ENCODE data around the gene GRIFIN.
"Not testable (repeated sequence)": the region's sequence is repeated elsewhere in the genome, so short reads cannot be mapped to it uniquely, and the experiment has no call there.

Gene GRIFIN

DNA sequence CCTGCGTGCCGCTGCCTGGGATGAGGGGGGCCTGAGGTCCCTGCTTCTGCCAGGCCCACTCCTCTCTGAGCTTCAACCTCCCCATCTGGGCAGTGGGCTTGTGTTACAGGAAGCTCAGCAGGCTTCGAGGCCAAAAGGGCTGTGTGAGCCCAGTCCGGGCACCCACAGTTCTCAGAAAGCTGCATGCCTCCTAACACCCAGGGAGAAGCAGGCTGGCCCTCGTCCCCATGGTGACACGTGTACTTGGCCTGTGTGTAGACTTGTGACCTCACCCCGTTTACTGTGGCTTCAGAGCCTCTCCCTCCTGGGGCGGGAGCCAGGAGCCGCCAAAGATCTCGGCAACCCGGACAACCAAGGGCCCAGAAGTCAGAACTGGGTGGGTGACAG is 2.2 kb upstream of the GRIFIN start:
- peak; percentile 90 for DNase-seq (ENCODE audit: low spot score)

DNA sequence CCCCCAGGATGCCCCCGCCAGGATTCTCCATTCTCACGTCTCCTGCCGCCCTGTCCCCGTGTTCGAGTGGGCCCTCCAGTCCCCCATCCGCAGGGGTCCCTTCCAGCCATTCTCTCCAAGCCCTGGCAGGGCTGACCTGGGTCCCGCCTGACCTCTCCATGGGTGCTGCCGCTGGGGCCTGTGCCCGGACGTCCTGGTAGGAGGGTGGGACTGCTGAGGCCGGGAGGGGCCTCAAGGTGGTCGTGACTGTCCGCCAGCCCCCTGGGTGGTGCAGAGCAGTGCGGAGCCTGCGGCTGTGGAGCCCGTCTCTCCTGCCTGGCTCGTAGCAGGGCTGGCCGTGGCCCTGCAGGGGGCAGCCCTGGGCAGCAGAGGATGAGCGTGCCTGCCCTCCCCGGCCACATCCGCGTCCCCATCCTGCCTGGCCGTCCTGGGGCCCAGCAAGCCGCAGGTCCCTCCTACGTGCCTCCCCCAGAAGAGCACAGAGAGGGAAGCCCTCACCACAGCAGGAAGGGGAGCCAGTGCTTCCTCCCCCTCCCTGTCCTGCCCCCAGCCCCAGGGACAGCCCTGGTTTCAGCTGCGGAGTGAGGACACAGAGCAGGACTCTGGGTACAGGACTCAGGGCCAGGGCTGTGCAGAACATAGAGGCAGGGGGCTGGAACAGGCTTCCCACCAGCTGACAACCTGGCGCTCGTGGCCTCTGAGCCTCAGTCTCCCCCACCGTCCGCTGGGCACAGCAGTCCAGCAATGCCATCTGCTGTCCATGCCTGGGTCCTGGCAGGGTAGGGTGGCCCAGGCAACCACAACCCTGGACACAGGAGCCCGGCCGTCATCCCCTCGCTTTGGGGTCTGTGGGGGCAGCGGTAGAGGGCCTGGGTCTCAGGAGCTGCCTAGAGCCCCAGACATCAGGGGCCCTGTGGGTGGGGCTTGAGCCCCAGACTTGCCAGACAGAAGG is 1.5 kb upstream of the GRIFIN start:
- peak; percentile 94 for DNase-seq (ENCODE audit: low spot score)

DNA sequence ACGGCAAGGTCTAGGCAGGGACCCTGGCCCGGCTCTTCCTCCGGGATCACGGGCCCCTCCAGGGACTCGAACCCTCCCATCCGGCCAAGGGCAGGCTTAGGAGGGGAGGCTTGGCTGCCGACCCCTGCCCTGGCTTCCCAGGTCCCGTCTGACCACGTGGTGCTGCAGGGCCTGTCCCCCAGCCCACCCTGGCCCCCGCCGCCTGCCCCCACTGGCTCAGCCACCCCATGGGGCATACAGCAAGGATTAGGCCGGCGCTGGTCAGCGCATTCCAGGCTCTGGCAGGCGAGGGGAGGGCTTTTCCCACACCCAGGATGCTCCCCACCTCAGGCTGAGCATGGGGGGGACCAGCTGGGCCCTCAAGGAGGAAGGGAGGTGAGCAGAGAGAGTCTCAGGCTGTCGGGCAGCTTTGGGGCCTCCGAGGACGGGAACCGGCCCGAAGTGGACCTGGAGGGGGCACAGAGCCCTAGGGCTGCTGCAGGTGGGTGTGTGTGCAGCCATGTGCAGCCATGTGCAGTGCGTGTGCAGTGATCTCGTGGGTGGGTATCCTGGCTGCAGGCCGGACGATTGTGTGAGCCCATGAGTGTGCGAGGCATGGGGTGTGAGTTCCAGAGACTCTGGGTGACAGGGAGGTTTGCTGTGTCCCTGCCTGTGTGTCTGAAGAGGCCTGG is 713 bp upstream of the GRIFIN start:
- no peak for DNase-seq (ENCODE audit: low spot score)

DNA sequence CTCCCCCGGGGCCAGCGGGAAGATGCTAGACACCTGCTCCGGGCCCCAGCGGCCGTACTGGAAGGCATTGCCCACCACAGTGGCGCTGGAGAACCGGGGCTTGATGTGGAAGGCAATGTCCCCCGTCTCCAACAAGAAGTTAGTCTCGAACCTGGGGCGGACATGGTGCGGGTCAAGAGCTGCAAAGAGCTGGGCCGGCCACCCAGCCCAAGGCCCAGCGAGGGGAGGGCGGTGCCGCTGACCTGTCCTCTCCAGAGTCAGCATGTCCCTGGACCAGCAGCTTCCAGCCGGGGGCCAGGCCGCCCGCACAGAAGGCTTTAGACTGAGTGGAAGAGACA is 551 bp downstream of the GRIFIN start:
- DNase-seq (ENCODE audit: low spot score), result no peak

DNA sequence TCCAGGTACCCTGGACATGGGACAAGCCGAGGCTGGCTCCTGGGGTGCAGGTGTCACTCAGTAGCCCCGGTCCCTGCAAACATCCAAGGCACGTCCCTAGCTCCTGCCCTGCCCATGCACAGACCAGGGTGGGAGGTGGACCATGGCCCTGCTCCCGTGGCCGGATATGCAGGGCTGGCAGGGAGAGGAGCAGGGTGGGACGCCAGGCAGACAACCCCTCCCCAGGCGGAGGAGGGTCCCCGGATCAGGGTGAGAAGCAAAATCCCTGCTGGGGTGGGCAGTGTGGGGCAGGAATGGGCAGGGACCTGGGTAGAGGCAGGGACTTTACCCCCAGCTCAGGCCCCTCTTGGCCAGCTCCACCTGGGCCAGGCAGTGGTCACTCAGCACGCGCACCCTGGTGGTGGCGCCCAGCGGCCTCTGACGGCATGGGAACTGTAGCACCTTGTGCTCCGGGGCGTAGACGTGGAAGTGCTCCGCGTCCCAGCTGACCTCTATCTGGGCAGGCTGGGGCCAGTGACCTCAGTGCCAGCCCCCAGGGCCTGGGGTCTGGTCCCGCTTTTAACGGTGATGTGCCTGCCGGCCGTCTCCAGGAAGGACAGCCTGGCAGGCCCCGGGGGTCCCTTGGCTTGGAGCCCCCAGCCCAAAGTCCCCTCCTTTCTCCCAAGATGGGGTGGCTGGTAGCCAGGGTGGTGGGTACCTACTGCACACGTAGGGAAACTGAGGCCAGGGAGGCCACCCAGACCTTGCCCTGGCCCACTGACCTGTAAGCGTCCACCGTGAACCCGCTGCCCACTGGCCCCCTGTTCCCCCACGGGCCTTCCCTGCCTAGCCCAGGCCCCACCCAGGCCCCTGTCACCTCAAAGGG is 1.2 kb downstream of the GRIFIN start:
- no peak for DNase-seq (ENCODE audit: low spot score)

DNA sequence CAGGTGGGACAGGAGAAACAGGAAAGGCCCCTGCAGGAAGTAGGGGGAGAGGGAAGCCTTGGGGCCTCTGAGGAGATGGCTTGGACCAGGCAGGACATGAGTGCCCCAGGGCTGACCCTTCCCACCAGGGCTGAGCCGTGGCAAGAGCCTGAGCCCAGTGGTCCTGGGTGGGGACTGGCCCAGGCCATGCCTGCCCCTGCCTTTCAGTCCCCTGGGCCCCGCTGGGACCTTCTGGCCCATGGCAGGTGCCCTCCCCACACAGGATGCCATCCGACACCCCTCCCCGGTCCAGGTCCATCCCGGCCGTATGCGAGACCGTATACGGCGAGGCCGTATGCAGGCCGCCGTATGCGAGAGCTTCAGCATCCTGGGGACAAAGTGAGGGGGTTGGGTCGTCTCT is 2.0 kb downstream of the GRIFIN start:
- no peak for DNase-seq (ENCODE audit: low spot score)

DNA sequence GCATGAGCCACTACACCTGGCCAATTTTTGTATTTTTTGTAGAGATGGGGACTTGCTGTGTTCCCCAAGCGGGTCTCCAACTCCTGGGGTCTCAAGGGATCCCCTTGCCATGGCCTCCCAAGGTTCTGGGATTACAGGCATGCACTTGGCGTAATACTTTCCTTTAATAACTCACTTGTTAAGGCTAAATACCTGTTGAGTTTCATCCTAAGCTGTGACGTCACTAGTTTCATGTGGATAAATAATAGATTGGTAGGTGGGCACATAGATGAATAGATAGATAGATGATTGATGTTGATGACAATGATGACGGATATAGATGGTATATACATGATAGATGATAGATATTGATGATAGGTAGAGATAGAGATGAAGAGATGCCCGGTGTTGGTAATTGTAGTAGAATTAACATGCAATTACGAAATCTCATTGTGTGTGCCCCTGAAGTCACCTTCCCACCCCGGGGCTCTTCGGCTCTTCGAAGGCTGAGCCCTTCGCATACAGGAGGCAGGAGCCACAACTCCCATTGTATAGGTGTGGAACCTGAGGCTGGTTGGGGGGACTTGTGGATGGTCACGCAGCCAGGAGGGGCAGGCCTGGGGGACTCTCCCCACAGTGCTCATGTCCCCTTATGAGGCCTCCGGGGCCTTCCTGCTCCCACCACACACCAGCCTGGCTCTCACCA is 2.6 kb downstream of the GRIFIN start:
- DNase-seq (ENCODE audit: low spot score), result no peak

DNA sequence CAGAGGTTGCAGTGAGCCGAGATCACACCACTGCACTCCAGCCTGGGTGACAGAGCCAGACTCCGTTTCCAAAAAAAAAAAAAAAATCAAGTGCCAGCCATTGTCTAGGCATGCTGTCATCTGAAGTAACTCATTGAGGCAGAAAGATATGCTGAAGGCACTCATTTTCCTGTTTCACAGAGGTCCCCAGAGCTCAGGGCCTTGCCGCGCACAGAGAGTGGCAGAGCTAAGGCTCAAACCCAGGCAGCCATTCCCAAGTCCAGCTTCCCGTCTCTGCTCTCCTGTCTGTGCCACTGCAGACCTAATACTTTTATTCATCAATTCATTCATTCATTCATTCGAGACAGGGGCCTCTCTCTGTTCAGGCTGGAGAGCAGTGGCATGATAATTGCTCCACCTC is 3.5 kb downstream of the GRIFIN start:
- no peak for DNase-seq (ENCODE audit: low spot score)

DNA sequence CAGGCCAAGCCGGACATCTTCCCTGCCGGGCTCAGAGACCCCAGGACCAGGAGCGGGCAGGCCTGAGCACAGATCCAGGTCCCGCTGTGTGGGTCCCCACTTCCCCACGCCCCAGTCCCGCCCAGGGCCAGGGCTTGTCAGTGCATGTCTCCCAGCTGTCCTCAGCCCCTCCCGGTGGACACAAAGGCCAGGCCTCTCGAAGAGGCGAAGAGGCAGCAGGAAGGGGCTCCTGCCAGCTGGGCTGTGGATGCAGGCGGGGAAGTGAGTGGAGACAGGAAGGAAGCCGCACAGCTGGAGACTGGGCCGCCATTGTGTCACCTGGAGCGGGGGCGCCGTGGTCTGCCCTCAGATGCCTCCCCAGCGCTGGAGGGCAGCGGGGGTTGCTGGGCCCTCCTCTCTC is 4.8 kb downstream of the GRIFIN start:
- no peak for DNase-seq (ENCODE audit: low spot score)

DNA sequence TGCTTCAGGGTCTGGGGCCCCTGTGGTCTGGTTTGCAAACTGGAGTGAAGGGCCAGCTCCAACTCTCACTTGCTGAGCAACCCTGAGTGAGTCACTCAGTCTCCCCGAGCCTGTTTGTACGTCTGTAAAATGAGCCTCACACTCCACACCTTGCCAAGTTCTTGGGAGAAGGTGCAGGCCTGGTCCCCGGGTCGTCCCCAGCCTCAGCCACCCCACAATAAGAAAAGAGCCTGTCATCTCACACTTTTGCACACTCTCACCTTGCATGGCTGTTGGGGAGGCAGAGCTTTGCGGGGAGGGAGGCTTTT is 5.2 kb downstream of the GRIFIN start:
- no peak for DNase-seq (ENCODE audit: low spot score)

DNA sequence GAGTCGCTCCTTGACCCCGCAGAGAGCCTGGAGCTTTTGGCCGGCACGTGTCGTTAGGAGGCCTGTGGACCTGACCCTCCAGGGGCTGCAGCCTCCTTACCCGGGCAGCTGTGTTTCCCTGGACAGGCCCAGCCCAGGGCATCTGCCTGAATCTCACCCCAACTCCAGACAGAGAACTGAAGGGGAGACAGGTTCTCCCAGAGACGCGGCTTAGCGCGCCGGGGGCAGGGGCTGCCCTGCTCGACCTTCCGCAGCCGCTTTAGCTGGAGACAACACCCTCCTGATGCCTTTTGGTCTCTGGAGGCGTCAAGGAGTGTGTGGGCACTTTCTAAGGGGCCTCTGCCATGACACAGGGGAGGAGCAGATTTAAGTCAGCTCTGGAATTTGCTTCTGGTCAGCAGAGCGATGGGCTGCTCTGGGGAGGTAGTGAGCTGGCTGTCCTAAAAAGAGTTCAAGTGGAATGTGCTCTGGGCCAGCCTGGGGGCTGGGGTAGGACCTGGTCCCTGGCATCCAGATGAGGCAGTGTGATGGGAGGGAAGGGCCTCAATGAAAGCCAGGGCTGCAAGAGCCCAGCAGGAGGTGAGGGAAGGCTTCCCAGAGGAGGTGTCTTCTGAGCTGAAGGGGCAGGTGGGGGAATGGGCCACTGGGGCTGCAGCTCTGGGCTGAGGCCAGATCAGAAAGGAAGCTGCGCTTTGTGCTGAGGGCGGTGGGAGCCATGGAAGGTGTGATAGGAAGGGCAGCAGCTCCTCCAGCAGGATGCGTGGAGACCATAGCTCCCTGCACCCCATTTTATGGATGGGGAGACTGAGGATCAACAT is 5.8 kb downstream of the GRIFIN start:
- no peak for DNase-seq (ENCODE audit: low spot score)

DNA sequence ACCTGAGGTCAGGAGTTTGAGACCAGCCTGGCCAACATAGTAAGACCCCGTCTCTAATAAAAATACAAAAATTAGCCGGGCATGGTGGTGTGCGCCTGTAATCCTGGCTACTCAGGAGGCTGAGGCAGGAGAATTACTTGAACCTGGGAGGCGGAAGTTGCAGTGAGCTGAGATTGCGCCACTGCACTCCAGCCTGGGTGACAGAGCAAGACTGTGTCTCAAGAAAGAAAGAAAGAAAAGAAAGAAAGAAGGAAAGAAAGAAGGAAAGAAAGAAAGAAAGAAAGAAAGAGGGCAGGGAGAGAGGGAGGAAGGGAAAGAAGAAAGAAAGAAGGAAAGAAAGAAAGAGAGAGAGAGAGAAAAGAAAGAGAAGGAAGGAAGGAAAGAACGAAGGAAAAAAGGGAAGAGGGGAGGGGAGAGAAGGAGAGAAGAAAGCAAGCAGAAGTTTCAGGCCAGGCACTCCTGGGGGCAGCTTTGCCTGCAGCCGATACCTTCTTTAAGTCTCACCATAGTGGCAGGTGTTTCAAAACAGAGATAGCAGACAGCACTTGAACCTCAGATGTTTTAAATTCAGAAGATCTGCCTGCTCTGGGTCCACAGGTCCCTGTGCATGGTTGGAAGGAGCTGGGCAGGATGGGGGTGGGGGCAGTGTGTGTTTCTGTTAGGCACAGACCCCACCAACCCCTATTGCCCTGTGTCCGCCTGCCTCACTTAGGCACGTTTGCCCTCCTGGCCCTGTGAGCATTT is 6.6 kb downstream of the GRIFIN start:
- DNase-seq (ENCODE audit: low spot score), result not testable (repeated sequence)

DNA sequence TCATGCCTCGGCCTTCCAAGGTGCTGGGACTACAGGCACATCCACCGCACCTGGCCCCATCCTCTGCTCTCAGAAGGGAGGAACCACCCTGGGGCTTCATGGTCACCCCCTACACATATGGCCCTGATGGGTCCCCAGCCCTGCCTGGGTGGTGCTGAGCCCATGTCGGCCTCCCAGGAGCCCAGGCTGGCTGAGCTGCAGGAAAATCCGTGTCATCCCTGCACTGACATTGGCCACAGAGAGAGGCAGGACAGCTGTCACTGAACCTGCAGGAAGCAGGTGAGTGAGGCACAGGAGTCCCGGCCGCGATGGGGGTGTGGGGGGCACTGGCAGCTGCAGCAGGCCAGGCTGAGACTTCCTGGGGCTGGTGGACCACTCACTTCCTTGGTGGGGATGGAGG is 8.0 kb downstream of the GRIFIN start:
- no peak for DNase-seq (ENCODE audit: low spot score)

DNA sequence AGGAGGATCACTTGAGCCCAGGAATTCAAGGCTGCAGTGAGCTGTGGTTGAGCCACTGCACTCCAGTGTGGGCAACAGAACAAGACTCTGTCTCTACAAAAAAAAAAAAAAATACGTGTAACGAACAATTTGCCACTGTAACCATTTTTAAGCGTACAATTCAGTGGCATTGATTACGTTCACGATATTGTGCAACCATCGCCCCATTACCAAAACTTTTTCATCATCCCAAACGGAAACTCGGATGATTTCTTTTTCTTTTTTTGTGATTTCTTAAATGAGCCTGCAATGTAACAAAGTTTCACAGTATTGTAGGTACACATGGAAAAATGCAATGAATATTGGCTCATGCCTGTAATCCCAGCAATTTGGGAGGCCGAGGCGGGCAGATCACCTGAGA is 9.5 kb downstream of the GRIFIN start:
- no peak for DNase-seq (ENCODE audit: low spot score)

DNA sequence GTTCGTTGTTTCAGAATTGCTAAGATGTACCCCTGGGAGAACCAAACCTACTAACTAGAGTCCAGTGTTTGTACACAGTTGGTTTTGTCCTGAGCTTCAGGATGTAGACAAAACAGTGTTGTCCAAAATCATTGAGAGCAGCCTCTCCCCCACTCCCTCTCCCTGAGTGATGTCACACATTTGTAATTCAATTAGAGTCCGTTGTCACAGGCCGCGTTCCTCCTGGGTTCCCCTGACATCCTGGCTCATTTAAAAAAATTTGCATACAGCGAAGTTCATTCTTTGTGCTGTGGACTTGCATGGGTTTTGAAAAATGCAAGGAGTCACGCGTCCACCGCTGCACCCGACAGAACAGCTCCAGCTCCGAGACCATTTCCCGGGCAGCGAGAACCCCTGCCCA is 10.3 kb downstream of the GRIFIN start:
- DNase-seq (ENCODE audit: low spot score), result no peak

DNA sequence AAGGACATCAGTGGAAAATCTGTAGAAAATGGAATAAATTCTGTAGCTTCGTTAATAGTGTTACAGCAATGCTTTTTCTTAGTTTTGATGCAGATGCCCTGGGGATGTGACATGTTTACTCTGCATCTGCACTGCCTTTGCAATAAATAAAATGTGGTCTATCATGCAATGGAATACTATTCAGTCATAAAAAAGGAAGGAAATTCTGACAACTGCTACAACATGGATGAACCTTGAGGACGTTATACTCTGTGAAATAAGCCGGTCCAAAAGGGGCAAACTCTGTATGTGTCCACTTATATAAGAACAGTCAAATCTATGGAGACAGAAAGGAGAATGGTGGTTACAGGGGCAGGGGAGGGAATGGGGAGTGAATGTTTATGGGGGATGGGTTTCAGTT is 13.5 kb downstream of the GRIFIN start:
- no peak for DNase-seq (ENCODE audit: low spot score)

DNA sequence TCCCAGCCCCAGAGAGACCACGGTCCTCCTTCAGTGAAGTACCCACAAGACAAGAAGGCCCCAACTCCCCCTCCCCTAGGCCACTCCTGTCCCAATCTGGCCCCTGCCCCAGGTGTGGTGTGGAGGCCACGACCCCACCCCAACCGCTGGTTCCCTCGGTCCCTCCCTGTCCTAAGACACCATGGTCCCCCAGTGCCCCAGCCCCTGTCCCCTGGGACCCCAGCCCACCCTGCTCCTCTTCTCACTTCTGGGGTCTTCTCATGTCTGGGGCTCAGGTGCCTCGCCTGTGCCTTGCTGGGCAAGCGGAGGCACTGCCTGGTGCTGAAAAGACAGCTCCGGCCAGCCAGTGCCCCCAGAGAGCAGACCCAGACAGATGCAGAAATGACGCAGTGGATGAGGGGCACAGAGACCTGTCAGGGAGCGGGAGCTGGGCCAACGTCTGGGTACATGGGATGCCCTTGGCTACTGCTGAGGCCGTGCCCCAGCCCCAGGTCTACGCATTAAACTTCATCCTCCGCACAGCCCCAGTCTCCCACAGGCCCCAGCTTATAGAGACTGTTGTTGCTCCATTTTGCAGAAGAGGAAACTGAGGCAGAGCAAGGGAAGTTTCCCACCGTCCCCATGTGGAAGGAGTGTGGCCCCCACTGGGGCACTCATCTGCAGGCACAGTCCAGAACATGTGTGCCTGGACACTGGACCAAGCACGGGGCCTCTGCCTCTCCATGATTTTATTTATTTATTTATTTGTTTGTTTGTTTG is 14.8 kb downstream of the GRIFIN start:
- no peak for DNase-seq (ENCODE audit: low spot score)

DNA sequence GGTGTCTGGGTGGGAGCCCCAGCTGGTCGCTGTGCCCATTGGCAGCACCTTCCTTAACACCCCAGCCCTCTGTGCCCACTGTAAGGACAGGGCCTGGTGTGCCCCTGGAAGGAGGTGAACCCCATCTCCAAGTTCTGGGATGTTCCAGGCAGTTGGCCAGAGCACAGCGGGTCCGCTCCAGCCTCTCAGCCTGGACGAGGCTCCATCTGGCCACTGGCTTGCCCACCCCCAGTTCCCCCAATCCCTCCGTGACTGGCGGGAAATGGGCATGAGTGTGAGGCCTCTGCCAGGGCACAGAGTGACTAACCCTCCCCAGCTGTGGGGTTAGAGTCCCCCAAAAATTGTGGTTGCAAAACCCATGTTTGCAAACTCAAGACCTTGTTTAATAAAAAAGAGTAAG is 15.6 kb downstream of the GRIFIN start:
- no peak for DNase-seq (ENCODE audit: low spot score)

DNA sequence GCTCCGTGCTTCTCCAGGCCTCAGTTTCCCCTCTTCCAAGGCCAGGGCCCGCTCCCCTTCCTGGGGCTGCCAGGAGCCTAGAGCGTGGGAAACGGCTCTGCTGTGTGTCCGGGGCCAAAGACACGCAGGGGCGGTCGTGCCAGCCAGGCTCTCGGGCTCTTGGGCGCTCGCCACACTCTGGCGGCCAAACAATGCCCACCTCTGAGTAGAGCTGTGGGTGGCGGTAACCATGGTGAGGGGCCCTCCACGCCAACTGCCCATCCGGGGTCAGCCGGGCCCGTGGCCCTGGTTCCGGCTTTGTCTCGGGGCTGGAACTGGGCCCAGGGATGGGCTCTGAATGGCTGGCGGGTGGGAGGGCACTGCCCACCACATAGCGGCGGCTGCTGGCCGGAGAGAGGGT is 16.0 kb downstream of the GRIFIN start:
- DNase-seq (ENCODE audit: low spot score), result no peak

DNA sequence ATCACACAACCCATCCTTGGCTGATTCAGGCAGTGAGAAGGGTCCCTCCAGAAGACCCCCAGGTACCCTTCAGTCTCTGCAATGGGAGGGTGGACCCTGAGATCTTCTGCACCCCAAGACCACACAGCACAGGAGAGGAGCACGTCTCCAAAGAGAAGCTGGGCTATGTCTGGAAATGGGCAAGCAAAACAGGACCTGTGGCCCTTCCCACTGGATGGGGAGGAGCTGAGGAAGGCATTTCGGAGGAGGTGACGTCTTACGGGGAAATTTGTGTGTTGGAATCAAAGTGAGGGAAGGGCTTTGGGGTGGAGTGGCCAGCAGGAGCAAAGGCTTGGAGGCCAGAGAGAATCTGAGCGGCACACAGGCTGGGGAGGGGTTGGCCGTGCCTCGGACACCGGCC is 16.5 kb downstream of the GRIFIN start:
- no peak for DNase-seq (ENCODE audit: low spot score)
